GM19035 (cell line): ENCODE measurements around the gene SLC4A5.
"Not testable (repeated sequence)": the region's sequence is repeated elsewhere in the genome, so short reads cannot be mapped to it uniquely, and the experiment has no call there.

Experiments used
- ATAC-seq: cut with Tn5 transposase; IDR thresholded peaks from one replicate; pipeline ENCODE4 v1.9.1; 2021; ENCODE audit not compliant: unreplicated experiment

The SLC4A5 gene

DNA sequence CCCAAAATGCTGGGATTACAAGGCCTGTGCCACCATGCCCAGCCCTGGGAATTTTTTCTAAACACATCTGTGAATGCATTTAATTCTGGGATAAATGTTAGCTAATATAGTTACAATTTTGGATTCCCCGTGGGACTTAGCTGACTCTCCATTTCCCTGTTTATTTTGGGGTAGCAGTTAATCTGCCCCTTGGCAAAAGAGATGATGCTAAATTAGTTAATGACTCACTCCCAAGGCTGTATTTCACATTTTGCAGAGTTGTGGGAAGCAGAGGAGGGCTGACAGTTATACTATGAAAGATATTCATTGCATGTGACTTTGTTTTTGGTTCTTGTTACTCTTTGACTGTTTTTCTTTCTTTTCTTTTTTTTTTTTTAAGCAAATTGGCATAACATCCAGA, 141.6 kb downstream of the SLC4A5 start:
- ATAC-seq = no peak

GRCh38 chr2:74201196-74201595, 142.0 kb downstream of the SLC4A5 start:
- no peak for ATAC-seq

- ATAC-seq = no peak
Observed at GRCh38 chr2:74199871-74200305, 143.3 kb downstream of the SLC4A5 start.

- ATAC-seq = no peak
Observed at GRCh38 chr2:74199275-74199701, 143.9 kb downstream of the SLC4A5 start.

DNA sequence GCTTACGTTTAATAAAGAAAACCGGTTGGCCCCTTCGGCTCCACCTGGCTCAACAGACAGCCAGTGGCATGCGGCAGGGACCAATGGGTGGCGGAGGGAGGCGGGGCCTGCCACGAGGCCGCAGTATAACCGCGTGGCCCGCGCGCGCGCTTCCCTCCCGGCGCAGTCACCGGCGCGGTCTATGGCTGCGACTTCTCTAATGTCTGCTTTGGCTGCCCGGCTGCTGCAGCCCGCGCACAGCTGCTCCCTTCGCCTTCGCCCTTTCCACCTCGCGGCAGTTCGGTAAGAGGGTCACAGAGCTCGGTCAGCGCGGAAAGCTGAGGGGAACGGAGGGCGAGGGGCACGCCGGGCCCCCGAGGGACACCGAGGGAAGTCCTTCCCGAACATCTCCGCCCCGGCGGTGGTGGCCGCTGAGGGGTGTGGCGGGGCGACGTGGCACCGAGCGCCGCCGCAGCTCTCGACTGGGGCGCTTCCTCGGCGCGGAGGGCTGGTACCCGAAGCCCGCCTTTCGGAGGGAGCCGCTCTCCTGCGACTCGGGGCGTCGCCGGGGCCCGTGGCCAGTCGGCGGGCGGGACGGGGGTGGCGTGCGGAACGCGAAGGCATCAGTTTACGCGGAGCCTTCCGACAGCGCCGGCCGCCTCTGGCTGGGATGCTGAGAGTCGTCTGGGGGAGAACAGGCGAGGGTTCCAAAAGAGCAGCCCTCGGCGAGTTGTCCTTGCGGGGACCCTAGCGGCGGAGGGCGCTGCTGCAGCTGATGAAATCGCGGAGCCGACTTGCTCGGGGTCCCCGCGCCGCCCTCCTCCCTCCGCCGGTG, 144.5 kb downstream of the SLC4A5 start, which contains the start of gene MTHFD2:
Gene MTHFD2, plus strand, starts transcription at position 155 of the 814 bp plus-strand sequence. Its CDS starts 27 bp downstream, at position 182.
- peak; percentile 87 for ATAC-seq

DNA sequence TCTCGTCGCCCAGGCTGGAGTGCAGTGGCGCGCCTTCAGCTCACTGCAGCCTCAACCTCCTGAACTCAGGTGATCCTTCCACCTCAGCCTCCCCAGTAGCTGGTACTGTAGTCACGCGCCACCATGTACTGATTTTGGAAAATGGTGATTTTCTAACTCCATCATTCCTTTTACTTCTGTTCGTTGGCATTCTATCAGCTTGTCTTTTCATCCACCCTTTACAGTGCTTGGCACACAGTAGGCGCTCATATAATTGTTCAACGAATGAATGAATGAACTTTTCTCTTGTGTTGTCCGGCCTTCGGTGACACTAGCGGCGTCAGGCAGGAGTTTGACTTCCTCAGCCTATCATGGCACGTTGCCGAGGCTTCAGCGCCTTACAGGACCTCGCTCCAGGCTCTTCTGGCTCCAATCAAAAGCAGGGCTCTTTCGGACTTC, 145.2 kb downstream of the SLC4A5 start:
- no peak for ATAC-seq

- ATAC-seq = no peak
Observed at GRCh38 chr2:74197049-74197448, 146.2 kb downstream of the SLC4A5 start.

DNA sequence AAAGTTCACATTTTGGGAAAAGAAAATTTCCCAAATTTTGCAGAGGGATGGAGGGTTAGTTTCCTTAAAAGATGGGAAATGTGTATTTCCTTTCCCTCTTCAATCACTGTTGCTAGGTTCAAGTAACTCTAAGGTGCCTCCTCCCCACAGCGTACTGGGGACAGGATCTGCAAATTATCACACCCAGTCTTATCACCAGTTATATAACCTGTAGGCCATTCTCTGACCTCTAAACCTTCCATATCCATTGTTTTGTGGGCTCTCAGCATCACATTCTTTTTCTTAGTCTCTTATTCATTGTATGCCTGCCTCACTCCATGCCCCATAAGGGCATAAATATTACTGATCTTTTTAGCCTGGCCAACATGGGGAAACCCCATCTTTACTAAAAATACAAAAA, 148.4 kb downstream of the SLC4A5 start:
- no peak for ATAC-seq

GRCh38 chr2:74191596-74192380, 151.4 kb downstream of the SLC4A5 start:
- no peak for ATAC-seq

DNA sequence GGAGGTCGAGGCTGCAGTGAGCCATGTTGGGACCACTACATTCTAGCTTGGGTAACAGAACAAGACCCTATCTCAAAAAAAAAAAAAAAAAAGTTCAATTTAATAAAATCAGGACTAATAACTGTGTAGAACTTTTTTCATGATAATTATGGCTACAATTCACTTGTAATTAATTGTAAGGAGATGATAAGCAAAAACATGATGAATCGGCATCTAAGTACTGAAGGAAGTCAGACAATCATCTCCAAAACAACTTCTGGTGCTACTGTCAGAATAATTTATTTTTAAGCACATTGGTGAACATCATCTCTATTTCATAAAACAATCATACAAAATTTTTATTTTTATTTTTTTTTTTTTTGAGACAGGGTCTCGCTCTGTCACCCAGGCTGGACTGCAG, 154.5 kb downstream of the SLC4A5 start:
- ATAC-seq = no peak

DNA sequence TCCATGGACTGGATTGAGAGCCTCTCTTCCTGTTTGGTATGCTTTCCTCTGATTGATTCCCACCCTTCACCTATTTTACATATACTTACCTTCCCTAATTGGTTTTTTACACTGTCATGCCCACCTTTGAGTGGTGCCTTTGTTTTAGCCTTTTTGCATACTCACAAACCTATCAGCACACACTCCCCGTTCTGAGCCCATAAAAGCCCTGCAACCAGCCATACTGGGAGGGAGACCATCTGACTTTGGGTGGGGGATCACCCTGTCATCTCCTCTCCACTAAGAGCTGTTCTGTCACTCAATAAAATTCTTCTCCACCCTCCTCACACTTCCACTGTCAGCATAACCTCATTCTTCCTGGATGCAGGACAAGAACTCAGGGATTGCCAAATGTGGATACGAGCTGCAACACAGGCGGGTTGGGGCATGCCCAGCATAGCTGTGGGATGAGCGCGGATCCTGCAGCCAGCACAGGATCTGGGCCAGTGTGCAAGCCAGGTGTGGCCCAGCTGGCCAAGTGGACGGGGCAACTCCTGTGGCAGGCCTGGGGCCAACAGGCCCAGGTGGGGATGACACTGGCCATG, 155.1 kb downstream of the SLC4A5 start:
- ATAC-seq = no peak

DNA sequence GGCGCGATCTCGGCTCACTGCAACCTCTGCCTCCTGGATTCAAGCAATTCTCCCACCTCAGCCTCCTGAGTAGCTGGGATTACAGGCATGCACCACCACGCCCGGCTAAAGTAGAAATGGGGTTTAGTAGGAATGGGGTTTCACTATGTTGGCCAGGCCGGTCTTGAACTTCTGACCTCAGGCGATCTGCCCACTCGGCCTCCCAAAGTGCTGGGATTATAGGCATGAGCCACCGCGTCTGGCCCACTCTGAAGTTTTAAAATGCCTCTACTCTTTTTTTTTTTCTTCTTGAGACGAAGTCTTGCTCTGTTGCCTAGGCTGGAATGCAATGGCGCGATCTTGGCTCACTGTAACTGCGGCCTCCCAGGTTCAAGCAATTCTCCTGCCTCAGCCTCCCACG, 156.5 kb downstream of the SLC4A5 start:
- not testable (repeated sequence) for ATAC-seq

DNA sequence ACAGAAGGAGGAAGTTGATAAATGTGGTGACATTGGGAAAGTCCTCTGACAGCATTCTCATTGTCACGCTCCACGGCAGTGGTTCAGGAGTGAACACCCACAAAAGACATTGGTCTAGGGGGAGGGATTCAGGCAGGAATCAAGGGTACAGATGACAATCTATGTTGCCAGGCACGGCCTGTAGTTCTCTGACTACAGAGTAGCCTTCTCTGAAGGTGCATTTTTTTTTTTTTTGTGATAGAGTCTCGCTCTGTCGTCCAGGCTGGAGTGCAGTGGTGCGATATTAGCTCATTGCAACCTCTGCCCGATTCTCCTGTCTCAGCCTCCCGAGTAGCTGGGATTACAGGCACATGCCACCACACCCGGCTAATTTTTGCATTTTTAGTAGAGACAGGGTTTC, 157.2 kb downstream of the SLC4A5 start:
- peak; percentile 58 for ATAC-seq

GRCh38 chr2:74183878-74184277, 159.3 kb downstream of the SLC4A5 start:
- ATAC-seq = no peak

GRCh38 chr2:74181739-74182138, 161.5 kb downstream of the SLC4A5 start:
- no peak for ATAC-seq

DNA sequence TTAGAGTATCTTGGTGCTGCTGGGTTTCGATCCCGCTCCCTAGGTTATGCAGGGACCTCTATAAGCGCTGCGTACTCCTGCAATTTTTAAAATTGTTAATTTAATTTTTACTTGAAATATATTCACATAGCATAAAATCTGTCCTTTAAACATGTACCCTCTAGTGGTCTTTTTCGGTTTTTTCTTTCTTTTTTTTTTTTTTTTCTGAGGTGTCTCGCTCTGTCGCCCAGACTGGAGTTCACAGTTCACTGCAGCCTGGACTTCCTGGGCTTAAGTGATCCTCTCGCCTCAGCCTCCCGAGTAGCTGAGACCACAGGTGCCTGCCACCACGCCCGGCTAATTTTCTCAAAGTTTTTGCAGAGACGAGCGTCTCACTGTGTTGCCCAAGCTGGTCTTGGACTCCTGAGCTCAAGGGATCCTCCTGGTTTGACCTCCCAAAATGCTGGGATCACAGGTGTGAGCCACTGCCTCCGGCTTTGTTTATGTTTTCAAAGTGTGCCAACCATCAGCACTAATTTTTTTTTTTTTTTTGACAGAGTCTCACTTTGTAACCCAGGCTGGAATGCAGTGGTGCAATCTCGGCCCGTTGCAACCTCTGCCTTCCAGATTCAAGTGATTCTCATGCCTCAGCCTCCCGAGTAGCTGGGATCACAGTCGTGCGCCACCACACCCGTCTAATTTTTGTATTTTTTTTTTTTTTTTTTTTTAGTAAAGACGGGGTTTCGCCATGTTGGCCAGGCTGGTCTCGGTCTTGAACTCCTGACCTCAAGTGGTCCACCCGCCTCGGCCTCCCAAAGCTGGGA, 164.0 kb downstream of the SLC4A5 start:
- peak; percentile 2 for ATAC-seq

- ATAC-seq = peak; percentile 84
Observed at GRCh38 chr2:74178211-74179062, 164.8 kb downstream of the SLC4A5 start, which contains the start of gene MOB1A. Gene MOB1A (minus strand): TSS chr2:74178879. CDS start chr2:74178674, 205 bp downstream.

GRCh38 chr2:74177696-74178095, 165.5 kb downstream of the SLC4A5 start:
- no peak for ATAC-seq

GRCh38 chr2:74174909-74175308, 168.3 kb downstream of the SLC4A5 start:
- ATAC-seq = no peak

- no peak for ATAC-seq
Observed at GRCh38 chr2:74168739-74169138, 174.5 kb downstream of the SLC4A5 start.
